GM23338 (cell line): ENCODE measurements around the gene TNS4.

Experiments used
- CTCF ChIP-seq, 2 experiments: fragments of 200-600 bp in 1 of 2; sonication (generic) in 1 of 2; conservative IDR thresholded peaks; 2 replicates each; pipeline versions ENCODE4 v1.5.1 to v1.6.1; 2016 to 2017; ENCODE audit warnings: antibody characterized with exemption in 2 of 2, low read depth in 2 of 2, mild to moderate bottlenecking in 2 of 2, moderate library complexity in 1 of 2
- POLR2AphosphoS5 ChIP-seq: IDR thresholded peaks from 2 replicates; pipeline ENCODE4 v1.6.1; 2016; ENCODE audit warnings: antibody characterized with exemption, low read depth
- REST ChIP-seq: IDR thresholded peaks from one replicate; pipeline ENCODE4 v1.6.1; 2018; ENCODE audit warnings: antibody characterized with exemption; ENCODE audit not compliant: unreplicated experiment

DNA sequence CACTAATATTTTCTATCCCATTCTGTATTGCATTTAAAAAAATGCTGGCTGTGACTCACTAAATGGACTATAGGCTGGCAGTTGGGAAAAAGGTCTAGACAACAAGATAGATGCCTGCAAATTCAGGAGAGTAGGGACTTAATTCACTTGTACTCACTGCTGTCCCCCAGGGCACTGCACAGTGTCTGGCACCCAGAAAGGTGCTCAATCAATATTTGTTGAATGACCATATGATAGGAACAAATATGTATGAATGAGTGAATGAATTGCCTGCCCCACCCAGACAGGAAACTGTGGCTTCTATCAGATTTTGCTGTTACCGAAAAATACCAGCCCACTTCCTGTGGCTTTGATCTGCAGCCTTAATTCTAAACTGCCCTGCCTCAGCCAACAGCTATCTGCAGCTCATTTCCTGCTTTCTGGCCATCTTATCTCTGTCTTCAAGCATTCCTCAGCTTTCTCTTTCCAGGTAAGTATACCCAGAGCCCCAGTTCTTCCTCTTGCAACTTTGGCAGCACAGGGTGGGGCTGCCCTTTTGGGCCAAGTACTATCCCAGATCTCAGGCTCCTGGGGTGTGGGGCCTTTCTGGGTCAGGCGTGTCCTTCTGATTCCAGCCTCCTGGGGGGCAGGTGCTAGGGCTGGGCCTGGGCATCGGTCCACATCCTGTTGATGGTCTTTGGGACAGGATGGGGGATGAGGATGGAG is 15.3 kb upstream of the TNS4 start:
- TF ChIP-seq CTCF (conservative IDR thresholded peaks at IDR 0.05; ENCODE audit: low read depth in 2 of 2) (no peak), REST (no peak), POLR2AphosphoS5 (no peak)
